Glutamatergic neuron (in vitro differentiated cells): ENCODE data around the gene EFCAB7. TPM values are rescaled to one million over a fixed set of nuclear protein-coding genes. Genes with fewer than 3 reads are reported as not detected.
"Not testable (repeated sequence)": the region's sequence is repeated elsewhere in the genome, so short reads cannot be mapped to it uniquely, and the experiment has no call there.

Source experiments
- DNase-seq: peaks from one replicate; pipeline ENCODE4 v3.0.0; 2022
- H3K27ac Mint-ChIP-seq: one replicate; pipeline ENCODE4 v1.8.0; 2020; ENCODE audit warnings: mild to moderate bottlenecking, mixed read lengths, inconsistent platforms; ENCODE audit not compliant: unreplicated experiment
- H3K27me3 Mint-ChIP-seq: one replicate; pipeline ENCODE4 v1.8.0; 2020; ENCODE audit warnings: mild to moderate bottlenecking, moderate library complexity, mixed read lengths, inconsistent platforms; ENCODE audit not compliant: unreplicated experiment
- H3K36me3 Mint-ChIP-seq: one replicate; pipeline ENCODE4 v1.8.0; 2020; ENCODE audit warnings: mild to moderate bottlenecking, mixed read lengths, inconsistent platforms; ENCODE audit not compliant: unreplicated experiment
- H3K4me1 Mint-ChIP-seq: one replicate; pipeline ENCODE4 v1.8.0; 2020; ENCODE audit warnings: mild to moderate bottlenecking, low read depth, mixed read lengths, inconsistent platforms; ENCODE audit not compliant: unreplicated experiment
- H3K4me3 Mint-ChIP-seq: one replicate; pipeline ENCODE4 v1.8.0; 2020; ENCODE audit warnings: mild to moderate bottlenecking, mixed read lengths, inconsistent platforms; ENCODE audit not compliant: unreplicated experiment
- H3K9me3 Mint-ChIP-seq: one replicate; pipeline ENCODE4 v1.8.0; 2020; ENCODE audit warnings: mild to moderate bottlenecking, moderate library complexity, mixed read lengths, inconsistent platforms; ENCODE audit not compliant: unreplicated experiment
- CTCF ChIP-seq: fragments of 200-600 bp; sonication (generic); IDR thresholded peaks from one replicate; pipeline ENCODE4 v1.5.0; 2021; ENCODE audit not compliant: partially characterized antibody, unreplicated experiment
- total RNA-seq: library from RNA; stranded (reverse); fragmentation: NEBNext Ultra II Directional; extraction: Animal tissue kit (Norgen Biotek cat#: 25700); gene quantifications from one replicate; pipeline ENCODE4 v1.2.1, GENCODE V29; 2021; ENCODE audit not compliant: unreplicated experiment

EFCAB7 gene
- total RNA-seq, 1 donor from 2014 or later = 6.6 TPM

- peak; percentile 71 for TF ChIP-seq CTCF
- Mint-ChIP-seq H3K36me3 (no peaks in the 10 kb centered on the region), H3K27ac (no peak overlapping the region), H3K4me3 (no peak overlapping the region), H3K9me3 (no peaks in the 10 kb centered on the region), H3K27me3 (no peaks in the 10 kb centered on the region), H3K4me1 (no peaks in the 10 kb centered on the region)
- peak; percentile 45 for DNase-seq
Observed at GRCh38 chr1:63557365-63557987, 34.2 kb downstream of the EFCAB7 start.

GRCh38 chr1:63559357-63559756, 36.0 kb downstream of the EFCAB7 start:
- no peak for TF ChIP-seq CTCF
- H3K4me3 Mint-ChIP-seq = no peak overlapping the region
- no peak for DNase-seq
- H3K4me1 Mint-ChIP-seq = no peaks in the 10 kb centered on the region
- H3K27ac Mint-ChIP-seq = no peak overlapping the region
- no peaks in the 10 kb centered on the region for H3K27me3 Mint-ChIP-seq
- H3K9me3 Mint-ChIP-seq = no peaks in the 10 kb centered on the region
- peaks cover 3% of the 10 kb centered on the region for H3K36me3 Mint-ChIP-seq

GRCh38 chr1:63563745-63564144, 40.4 kb downstream of the EFCAB7 start:
- H3K4me3 Mint-ChIP-seq = no peak overlapping the region
- no peaks in the 10 kb centered on the region for H3K9me3 Mint-ChIP-seq
- H3K4me1 Mint-ChIP-seq = no peaks in the 10 kb centered on the region
- H3K27me3 Mint-ChIP-seq = peaks cover 1% of the 10 kb centered on the region
- no peak for TF ChIP-seq CTCF
- H3K36me3 Mint-ChIP-seq = peaks cover 5% of the 10 kb centered on the region
- no peak for DNase-seq
- no peak overlapping the region for H3K27ac Mint-ChIP-seq

GRCh38 chr1:63569068-63569467, 45.7 kb downstream of the EFCAB7 start:
- DNase-seq = no peak
- Mint-ChIP-seq H3K27me3 (peaks cover 1% of the 10 kb centered on the region), H3K36me3 (peaks cover 5% of the 10 kb centered on the region), H3K9me3 (no peaks in the 10 kb centered on the region), H3K27ac (no peak overlapping the region), H3K4me1 (no peaks in the 10 kb centered on the region), H3K4me3 (no peak overlapping the region)
- TF ChIP-seq CTCF = no peak

GRCh38 chr1:63569640-63570316, 46.5 kb downstream of the EFCAB7 start:
- H3K4me3 Mint-ChIP-seq = no peak overlapping the region
- no peak overlapping the region for H3K27ac Mint-ChIP-seq
- no peaks in the 10 kb centered on the region for H3K9me3 Mint-ChIP-seq
- H3K36me3 Mint-ChIP-seq = no peaks in the 10 kb centered on the region
- TF ChIP-seq CTCF = no peak
- DNase-seq = no peak
- peaks cover 1% of the 10 kb centered on the region for H3K27me3 Mint-ChIP-seq
- no peaks in the 10 kb centered on the region for H3K4me1 Mint-ChIP-seq

GRCh38 chr1:63572686-63573085, 49.4 kb downstream of the EFCAB7 start:
- not testable (repeated sequence) for DNase-seq, H3K4me1 Mint-ChIP-seq, H3K9me3 Mint-ChIP-seq, H3K27me3 Mint-ChIP-seq, H3K4me3 Mint-ChIP-seq, H3K27ac Mint-ChIP-seq, H3K36me3 Mint-ChIP-seq

- H3K27me3 Mint-ChIP-seq, H3K9me3 Mint-ChIP-seq, H3K4me3 Mint-ChIP-seq, H3K36me3 Mint-ChIP-seq, H3K27ac Mint-ChIP-seq, H3K4me1 Mint-ChIP-seq, DNase-seq: not testable (repeated sequence)
Observed at GRCh38 chr1:63574203-63574796, 51.0 kb downstream of the EFCAB7 start.
